Mucosa of descending colon (tissue), 3 donors: ENCODE results near the gene MEGF6. TPM values are rescaled to one million over a fixed set of nuclear protein-coding genes. Genes with fewer than 3 reads are reported as not detected.

ENCODE experiments used
- ATAC-seq: fragments of 200-7000 bp; cut with Tn5 transposase; one replicate; pipeline ENCODE4 v1.9.1; 2020; ENCODE audit warnings: mild to moderate bottlenecking, moderate library complexity
- DNase-seq, 3 donors: peaks; one replicate each; pipeline ENCODE4 v3.0.0-alpha.2; 2020
- H3K36me3 ChIP-seq: fragments of 200-600 bp; one replicate; pipeline ENCODE4 v1.8.0; 2021; ENCODE audit warnings: low read depth, mild to moderate bottlenecking
- H3K4me1 ChIP-seq: fragments of 200-600 bp; one replicate; pipeline ENCODE4 v1.8.0; 2021; ENCODE audit warnings: low read depth, mild to moderate bottlenecking
- H3K4me3 ChIP-seq: fragments of 200-600 bp; one replicate; pipeline ENCODE4 v1.8.0; 2021; ENCODE audit warnings: mild to moderate bottlenecking
- H3K9me3 ChIP-seq: fragments of 200-600 bp; one replicate; pipeline ENCODE4 v1.8.0; 2021; ENCODE audit warnings: mild to moderate bottlenecking
- intact Hi-C, 2 donors: fragments of 100-400 bp; cut with DNase I in 1 of 2; cut with micrococcal nuclease in 1 of 2; formaldehyde crosslinking; loops; one replicate each; pipeline versions ENCODE4 v1.11.0 to v1.11.1; 2022; cut with DNase I, micrococcal nuclease
- total RNA-seq, 3 donors: library from RNA; stranded (reverse); fragmentation: NEBNext Ultra II Directional in 2 of 3; extraction: Animal tissue kit (Norgen Biotek cat#: 25700) in 2 of 3; gene quantifications; one replicate each; pipeline versions ENCODE4 v1.2.1 to v1.2.4, GENCODE V29; 2021 to 2023
- TF ChIP-seq, protein P1 (sequence below): fragments of 200-600 bp; IDR thresholded peaks from one replicate; pipeline ENCODE4 v1.8.0; 2022; ENCODE audit warnings: antibody characterized with exemption, mild to moderate bottlenecking
- donor health status: DM: no; HTN: no; CAD: no; lungs with moderate emphysema.
- donor health status: DM: no; HTN: no; CAD: no.
- donor health status: DM: no; HTN: yes; CAD: no.

Gene MEGF6
- total RNA-seq, 3 donors from 2014 or later: 6.2 to 12.2 (median 8.5) TPM

DNA sequence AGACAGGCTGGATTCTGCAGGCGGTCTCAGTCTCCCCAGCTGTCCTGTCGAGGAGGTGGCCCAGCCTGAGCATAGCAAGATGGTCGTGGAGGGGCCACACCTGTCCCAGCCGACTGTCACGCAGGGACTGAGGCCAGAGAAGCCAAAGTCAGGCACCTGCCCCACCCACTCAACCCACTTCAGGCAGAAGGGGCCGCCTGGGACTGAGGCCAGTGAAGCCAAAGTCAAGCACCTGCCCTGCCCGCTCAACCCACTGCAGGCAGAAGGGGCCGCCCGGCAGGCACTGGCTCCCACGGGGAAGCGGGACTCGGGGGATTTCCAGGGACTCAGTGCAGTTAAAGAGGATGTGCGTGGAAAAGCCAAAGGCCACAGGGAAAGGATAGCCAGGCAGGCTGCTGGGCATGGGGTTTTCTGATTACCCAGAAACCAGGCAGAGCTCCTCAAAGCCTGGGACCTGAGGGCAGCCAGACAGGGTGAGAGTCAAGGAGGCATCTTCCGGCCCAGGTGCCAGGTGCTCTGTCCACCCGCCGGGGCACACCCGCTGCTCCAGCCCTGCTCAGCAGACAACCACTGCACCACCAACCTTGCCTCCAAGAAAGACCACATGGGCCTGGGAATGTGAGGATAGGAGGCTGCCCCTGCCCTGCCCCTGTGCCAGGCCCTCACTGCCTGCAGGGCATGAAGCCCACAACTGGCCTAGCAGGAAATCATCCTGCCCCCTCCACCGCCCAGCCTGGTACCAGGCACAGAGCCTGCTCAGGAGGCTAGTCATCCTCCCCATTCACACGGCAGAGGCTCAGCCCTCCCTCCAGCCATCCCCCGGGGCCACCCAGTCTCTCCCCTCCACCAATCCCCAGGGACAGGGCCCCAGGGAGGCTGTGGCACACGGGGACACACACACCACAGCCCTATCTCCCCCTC is 41.0 kb downstream of the MEGF6 start:
- ATAC-seq: no peak
- TF ChIP-seq, protein P1, sequence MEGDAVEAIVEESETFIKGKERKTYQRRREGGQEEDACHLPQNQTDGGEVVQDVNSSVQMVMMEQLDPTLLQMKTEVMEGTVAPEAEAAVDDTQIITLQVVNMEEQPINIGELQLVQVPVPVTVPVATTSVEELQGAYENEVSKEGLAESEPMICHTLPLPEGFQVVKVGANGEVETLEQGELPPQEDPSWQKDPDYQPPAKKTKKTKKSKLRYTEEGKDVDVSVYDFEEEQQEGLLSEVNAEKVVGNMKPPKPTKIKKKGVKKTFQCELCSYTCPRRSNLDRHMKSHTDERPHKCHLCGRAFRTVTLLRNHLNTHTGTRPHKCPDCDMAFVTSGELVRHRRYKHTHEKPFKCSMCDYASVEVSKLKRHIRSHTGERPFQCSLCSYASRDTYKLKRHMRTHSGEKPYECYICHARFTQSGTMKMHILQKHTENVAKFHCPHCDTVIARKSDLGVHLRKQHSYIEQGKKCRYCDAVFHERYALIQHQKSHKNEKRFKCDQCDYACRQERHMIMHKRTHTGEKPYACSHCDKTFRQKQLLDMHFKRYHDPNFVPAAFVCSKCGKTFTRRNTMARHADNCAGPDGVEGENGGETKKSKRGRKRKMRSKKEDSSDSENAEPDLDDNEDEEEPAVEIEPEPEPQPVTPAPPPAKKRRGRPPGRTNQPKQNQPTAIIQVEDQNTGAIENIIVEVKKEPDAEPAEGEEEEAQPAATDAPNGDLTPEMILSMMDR: no peak
- DNase-seq: no peak
- H3K4me1 ChIP-seq: no peaks in the 10 kb centered on the region
- H3K36me3 ChIP-seq: no peaks in the 10 kb centered on the region
- H3K4me3 ChIP-seq: no peak overlapping the region
- intact Hi-C loops: no loop called here
- no peaks in the 10 kb centered on the region for H3K9me3 ChIP-seq

DNA sequence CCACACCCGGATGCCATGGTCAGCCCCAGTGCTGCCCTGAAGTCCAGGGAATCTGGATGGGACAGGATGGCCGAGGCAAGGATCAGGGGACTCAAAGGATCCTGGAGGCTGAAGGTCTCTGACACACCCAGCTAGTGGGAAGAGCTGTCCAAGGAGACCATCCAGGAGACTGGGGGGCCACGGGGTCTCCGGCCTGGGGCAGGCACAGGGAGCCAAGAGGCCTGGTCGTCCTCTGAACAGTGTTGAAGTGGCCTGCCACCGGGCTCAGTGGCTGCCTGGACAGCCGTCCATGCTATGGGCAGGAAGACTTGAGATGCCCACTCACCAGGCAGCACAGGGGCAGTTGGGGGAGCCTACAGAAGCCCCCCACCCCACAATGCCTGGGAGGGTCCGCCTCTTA is 41.9 kb downstream of the MEGF6 start:
- Histone ChIP-seq H3K36me3 (no peaks in the 10 kb centered on the region), H3K9me3 (no peaks in the 10 kb centered on the region), H3K4me3 (no peak overlapping the region), H3K4me1 (no peaks in the 10 kb centered on the region)
- no peak for ATAC-seq
- intact Hi-C loops: no loop called here
- DNase-seq: no peak
- TF ChIP-seq, protein P1: no peak

DNA sequence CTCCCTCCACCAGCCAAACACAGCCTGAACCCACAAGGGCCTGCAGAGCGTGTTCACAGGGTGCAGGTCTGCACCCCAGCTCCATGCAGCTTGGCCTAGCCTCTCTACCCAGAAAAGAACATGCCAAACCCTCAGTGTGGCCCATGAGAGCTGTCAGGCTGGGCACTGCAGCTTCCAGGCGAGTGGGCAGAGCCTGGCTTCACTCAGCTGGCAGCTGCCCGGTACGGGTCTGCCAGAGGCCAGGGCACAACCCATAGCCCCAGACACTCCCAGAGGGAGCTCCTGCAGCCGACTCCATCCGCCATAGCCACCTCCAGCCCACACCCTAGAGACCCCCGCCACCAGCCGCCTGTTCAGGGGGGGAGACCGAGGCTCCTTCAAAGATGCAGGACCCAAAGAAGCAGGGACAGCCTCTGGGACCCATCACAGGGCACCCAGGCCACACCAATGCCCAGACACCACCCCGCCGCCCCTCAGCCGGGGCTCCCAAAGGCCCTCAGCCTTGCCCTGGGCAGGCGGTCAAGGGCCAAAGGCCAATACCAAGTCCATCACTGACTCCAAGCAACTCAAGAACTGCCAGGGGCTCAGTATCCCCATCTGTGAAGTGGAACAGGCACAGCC is 42.4 kb downstream of the MEGF6 start:
- DNase-seq (no peak), ATAC-seq (no peak)
- Histone ChIP-seq H3K4me1 (no peaks in the 10 kb centered on the region), H3K36me3 (no peaks in the 10 kb centered on the region), H3K4me3 (no peak overlapping the region), H3K9me3 (no peaks in the 10 kb centered on the region)
- intact Hi-C loops: no loop called here
- TF ChIP-seq, protein P1: no peak

DNA sequence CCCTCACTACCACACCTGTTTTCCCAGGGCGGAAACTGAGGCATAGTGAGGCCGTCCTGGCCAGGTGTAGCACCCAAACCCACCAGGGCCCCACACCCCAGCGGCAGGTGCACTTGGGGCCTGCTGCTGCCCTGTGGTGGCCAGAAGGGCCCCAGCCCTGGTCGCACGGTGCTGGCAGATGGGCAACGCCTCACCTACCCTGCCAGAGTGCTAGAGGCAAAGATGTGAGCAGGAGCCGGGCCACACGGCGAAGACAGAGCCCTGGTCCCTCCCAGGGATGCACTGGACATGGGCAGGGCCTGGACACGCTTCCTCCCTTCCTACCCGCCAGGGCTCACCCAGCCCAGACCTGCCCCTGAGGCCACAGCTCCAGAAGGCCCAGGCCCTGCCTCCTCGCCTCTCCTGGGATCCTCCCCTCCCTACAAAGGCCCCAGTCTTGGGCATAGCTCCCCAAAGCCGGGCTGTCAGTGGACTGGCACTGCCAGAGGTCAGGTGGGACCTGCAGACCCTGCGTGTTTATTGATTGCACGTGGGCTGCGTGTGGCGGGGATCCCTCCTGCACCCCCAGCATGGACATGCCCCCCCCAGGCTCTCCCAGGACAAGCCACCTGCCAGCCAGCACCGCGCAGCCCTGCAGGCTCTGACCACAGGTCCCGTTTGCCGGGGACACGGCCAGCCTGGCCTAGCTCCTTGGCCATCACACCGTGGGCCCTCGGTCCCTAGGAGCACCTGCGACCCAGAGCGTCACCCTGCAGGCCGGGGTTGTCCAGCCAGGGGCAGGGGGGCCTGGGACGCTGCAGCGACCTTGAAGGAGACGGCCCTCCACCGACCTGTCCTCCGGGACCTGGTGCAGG is 44.1 kb downstream of the MEGF6 start:
- H3K36me3 ChIP-seq: no peaks in the 10 kb centered on the region
- ATAC-seq (no peak), DNase-seq (no peak)
- no peak overlapping the region for H3K4me3 ChIP-seq
- intact Hi-C loops: no loop called here
- TF ChIP-seq, protein P1: no peak
- no peaks in the 10 kb centered on the region for H3K9me3 ChIP-seq
- H3K4me1 ChIP-seq: no peaks in the 10 kb centered on the region

DNA sequence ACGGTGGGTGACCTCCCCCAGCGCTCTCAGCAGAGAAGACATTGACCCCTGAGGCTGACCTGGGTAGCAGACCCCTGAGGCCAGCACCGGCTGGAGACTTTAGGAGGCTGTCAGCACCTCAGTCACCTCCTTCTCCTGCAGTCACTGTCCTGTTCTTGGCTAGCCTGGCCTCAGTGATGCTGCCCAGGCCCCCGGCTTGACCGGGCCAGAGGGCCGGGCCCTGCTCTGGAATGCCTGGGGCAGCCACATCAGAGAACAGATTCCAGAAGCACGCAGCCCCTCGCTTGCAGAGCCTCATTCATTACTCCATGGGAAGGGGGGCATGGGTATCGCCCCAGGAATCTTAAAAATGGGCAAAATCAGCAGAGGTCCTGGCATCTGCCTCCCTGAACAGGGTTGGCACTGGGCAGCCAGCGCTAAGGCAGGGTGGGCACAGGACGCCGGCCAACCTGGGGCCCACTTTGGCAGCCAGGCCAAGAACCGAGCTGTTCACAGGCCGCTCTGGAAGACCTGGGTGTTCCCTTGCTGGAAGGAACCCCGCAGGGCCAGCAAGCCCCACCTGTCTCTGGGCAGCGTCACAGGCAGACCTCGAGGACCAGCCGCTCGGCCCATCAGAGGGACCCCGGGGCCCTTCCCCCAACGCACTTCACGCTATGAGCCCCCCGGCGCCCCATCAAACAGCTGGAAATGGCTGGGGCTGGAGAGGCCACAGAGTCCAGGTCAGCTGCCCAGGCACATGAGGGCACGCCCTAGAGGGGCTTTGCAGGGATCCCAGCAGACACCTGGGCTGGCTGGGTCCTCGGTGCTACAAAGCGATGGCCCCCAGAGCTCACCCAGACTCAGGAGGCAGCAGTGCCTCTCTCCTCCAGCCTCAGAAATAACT is 45.1 kb downstream of the MEGF6 start:
- ATAC-seq (no peak), DNase-seq (no peak)
- intact Hi-C loops: no loop called here
- Histone ChIP-seq H3K36me3 (no peaks in the 10 kb centered on the region), H3K9me3 (no peaks in the 10 kb centered on the region), H3K4me3 (no peak overlapping the region), H3K4me1 (no peaks in the 10 kb centered on the region)
- TF ChIP-seq, protein P1: no peak
